Uterus (tissue), 2 donors: Measurements from ENCODE around the gene TANC1.

Source experiments
- CTCF ChIP-seq, 4 experiments: fragments of 200-600 bp in 2 of 4; fragments of 450-650 bp in 2 of 4; sonication (generic) in 2 of 4; IDR thresholded peaks; one replicate each; pipeline ENCODE4 v1.5.1; 2016 to 2019; ENCODE audit warnings: antibody characterized with exemption in 4 of 4, mild to moderate bottlenecking in 2 of 4, moderate library complexity in 1 of 4
- POLR2A ChIP-seq, 2 donors: fragments of 450-650 bp; IDR thresholded peaks; one replicate each; pipeline ENCODE4 v1.6.1; 2016; ENCODE audit warnings: antibody characterized with exemption in 2 of 2, mild to moderate bottlenecking in 1 of 2, moderate library complexity in 1 of 2

- TF ChIP-seq CTCF (IDR thresholded peaks at IDR 0.05) = no peak
- TF ChIP-seq POLR2A (IDR thresholded peaks at IDR 0.05) = no peak
Measured at GRCh38 chr2:159091381-159091780, 122.9 kb downstream of the TANC1 start.
